NCI-H2227 (cell line): ENCODE measurements around the gene FILIP1.
"Not testable (repeated sequence)": the region's sequence is repeated elsewhere in the genome, so short reads cannot be mapped to it uniquely, and the experiment has no call there.

Experiments used
- DNase-seq: peaks from one replicate; lab custom pipeline; 2025; ENCODE audit not compliant: unreplicated experiment; lab: John Stamatoyannopoulos, UW

Gene FILIP1

GRCh38 chr6:75450903-75451302 is 42.7 kb downstream of the FILIP1 start:
- DNase-seq, result no peak

GRCh38 chr6:75449630-75450206 is 43.9 kb downstream of the FILIP1 start:
- no peak for DNase-seq

GRCh38 chr6:75446241-75446880 is 47.2 kb downstream of the FILIP1 start:
- DNase-seq, result no peak

GRCh38 chr6:75445738-75446137 is 47.9 kb downstream of the FILIP1 start:
- DNase-seq, result no peak

- no peak for DNase-seq
These were observed 48.7 kb downstream of the FILIP1 start for GRCh38 chr6:75444899-75445298.

- not testable (repeated sequence) for DNase-seq
These were observed 51.7 kb downstream of the FILIP1 start for GRCh38 chr6:75441883-75442282.

- DNase-seq, result not testable (repeated sequence)
These were observed 52.1 kb downstream of the FILIP1 start for GRCh38 chr6:75441479-75441878.

- DNase-seq, result no peak
These were observed 55.0 kb downstream of the FILIP1 start for GRCh38 chr6:75438442-75439116.

- DNase-seq, result no peak
These were observed 55.6 kb downstream of the FILIP1 start for GRCh38 chr6:75438013-75438431.

GRCh38 chr6:75437421-75437891 is 56.1 kb downstream of the FILIP1 start:
- no peak for DNase-seq

GRCh38 chr6:75436869-75437268 is 56.7 kb downstream of the FILIP1 start:
- no peak for DNase-seq

GRCh38 chr6:75432809-75433208 is 60.8 kb downstream of the FILIP1 start:
- DNase-seq, result not testable (repeated sequence)

- no peak for DNase-seq
These were observed 62.2 kb downstream of the FILIP1 start for GRCh38 chr6:75431379-75431778.

GRCh38 chr6:75430631-75431325 is 62.8 kb downstream of the FILIP1 start:
- no peak for DNase-seq

GRCh38 chr6:75429061-75429703 is 64.4 kb downstream of the FILIP1 start:
- no peak for DNase-seq

GRCh38 chr6:75428204-75428603 is 65.4 kb downstream of the FILIP1 start:
- DNase-seq, result no peak

- no peak for DNase-seq
These were observed 66.3 kb downstream of the FILIP1 start for GRCh38 chr6:75427329-75427728.

GRCh38 chr6:75424618-75425548 is 68.7 kb downstream of the FILIP1 start:
- DNase-seq, result no peak

- DNase-seq, result no peak
These were observed 70.2 kb downstream of the FILIP1 start for GRCh38 chr6:75423386-75423785.

- no peak for DNase-seq
These were observed 71.5 kb downstream of the FILIP1 start for GRCh38 chr6:75422024-75422639.
